Epithelial cell of esophagus (primary cell): Measurements from ENCODE around the gene LRP4.

Source experiments
- DNase-seq: peaks from one replicate; pipeline ENCODE4 v3.0.0; 2010; ENCODE audit warnings: low read depth
- H3K4me3 ChIP-seq: 2 replicates; pipeline ENCODE4 v1.5.1; 2011; ENCODE audit warnings: mild to moderate bottlenecking, low read length, control low read depth
- TF ChIP-seq, protein P1 (sequence below): IDR thresholded peaks from 2 replicates; pipeline ENCODE4 v1.5.1; 2011; ENCODE audit warnings: low read depth, mild to moderate bottlenecking, low read length, control low read depth, inconsistent platforms; ENCODE audit not compliant: insufficient read depth; ENCODE audit errors: missing control alignments

LRP4 gene

GRCh38 chr11:46876471-46876870, 41.9 kb downstream of the LRP4 start:
- no peak overlapping the region for H3K4me3 ChIP-seq
- TF ChIP-seq, protein P1, sequence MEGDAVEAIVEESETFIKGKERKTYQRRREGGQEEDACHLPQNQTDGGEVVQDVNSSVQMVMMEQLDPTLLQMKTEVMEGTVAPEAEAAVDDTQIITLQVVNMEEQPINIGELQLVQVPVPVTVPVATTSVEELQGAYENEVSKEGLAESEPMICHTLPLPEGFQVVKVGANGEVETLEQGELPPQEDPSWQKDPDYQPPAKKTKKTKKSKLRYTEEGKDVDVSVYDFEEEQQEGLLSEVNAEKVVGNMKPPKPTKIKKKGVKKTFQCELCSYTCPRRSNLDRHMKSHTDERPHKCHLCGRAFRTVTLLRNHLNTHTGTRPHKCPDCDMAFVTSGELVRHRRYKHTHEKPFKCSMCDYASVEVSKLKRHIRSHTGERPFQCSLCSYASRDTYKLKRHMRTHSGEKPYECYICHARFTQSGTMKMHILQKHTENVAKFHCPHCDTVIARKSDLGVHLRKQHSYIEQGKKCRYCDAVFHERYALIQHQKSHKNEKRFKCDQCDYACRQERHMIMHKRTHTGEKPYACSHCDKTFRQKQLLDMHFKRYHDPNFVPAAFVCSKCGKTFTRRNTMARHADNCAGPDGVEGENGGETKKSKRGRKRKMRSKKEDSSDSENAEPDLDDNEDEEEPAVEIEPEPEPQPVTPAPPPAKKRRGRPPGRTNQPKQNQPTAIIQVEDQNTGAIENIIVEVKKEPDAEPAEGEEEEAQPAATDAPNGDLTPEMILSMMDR = no peak
- no peak for DNase-seq

DNA sequence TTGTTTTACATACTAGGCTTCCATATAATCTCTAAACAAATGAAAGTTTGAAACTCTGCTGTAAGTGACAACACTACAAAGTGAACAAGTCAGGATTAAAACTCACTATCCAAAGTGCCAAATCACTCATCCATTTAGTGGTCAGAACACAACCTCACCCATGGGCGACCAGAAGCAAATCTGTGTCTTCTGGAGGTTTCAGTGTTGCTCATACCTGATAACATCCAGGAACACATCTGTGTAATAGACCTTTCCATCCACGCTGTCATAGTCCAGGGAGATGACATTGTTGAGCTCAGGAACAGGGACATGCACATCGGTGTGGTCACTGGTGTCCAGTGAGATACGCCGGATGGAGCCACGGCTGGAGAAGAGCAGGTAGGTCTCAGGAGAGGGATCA, 43.8 kb downstream of the LRP4 start:
- DNase-seq = no peak
- TF ChIP-seq, protein P1 = no peak
- H3K4me3 ChIP-seq = no peak overlapping the region

DNA sequence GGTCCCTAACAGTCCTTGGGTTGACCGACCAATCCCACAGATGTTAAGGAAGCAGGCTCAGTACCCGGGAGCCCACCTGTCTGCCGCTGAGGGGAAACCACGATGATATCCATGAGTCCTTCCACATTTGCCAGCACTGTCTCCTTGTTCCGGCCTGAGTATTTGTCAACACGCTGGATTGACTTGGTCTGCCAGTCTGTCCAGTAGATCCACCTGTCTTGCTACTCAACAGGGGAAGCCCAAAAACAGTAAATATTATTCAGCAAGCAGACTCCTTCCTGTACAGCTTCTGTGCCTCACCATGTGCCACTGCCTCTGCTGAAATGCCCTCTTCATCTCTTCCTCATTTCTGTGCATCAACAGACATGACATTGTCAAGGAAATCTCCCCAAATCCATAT, 49.4 kb downstream of the LRP4 start:
- TF ChIP-seq, protein P1 = no peak
- no peak overlapping the region for H3K4me3 ChIP-seq
- peak; percentile 20 for DNase-seq

DNA sequence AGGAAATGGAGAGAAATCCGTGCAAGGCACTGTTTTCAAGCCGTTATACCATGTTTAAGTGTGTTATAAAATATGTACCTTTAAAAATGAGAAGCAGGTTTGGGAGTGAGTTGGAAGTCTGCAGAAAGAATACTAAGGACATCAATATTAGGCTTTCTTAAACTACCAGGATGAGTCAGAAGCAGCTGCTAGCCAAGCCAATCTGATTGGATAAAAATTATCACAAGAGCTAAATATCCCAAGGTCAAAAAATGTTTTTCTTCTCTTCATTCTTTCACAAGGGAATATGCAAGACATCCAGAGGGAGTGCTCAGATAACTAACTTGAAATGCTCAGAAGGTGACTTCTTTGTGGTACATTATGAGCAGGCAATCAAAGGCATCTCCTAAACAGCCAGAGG, 53.0 kb downstream of the LRP4 start:
- peak; percentile 7 for DNase-seq
- no peak overlapping the region for H3K4me3 ChIP-seq
- TF ChIP-seq, protein P1 = no peak

DNA sequence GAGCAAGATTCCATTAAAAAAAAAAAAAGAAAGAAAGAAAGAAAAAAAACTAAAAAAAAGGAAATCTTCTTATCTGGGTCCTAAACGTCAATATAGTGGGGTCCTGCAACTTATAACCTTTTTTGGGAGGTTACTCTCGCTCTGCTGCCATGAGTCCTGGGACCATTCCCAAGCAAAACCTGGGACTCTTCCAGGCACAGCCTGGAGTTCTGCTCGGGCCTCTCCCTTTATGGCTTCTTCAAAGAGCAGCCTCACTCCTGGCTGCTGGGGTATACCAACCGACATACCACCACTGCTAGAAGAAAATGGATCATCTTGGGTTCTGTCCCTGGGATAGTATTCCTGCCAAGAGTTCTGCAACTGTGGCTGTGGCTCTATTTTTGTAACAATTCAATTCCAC, 58.1 kb downstream of the LRP4 start:
- no peak overlapping the region for H3K4me3 ChIP-seq
- DNase-seq = no peak
- TF ChIP-seq, protein P1 = no peak

GRCh38 chr11:46858920-46859546, 59.3 kb downstream of the LRP4 start:
- TF ChIP-seq, protein P1 = no peak
- no peak for DNase-seq
- no peak overlapping the region for H3K4me3 ChIP-seq

- no peak overlapping the region for H3K4me3 ChIP-seq
- TF ChIP-seq, protein P1 = no peak
- no peak for DNase-seq
Observed at GRCh38 chr11:46857666-46858065, 60.7 kb downstream of the LRP4 start.
